SK-N-MC (cell line): ENCODE measurements around the gene WDR11.

ENCODE experiments used
- EZH2 ChIP-seq: fragments of 200-600 bp; sonication (generic); IDR thresholded peaks from one replicate; pipeline ENCODE4 v1.6.1; 2017; ENCODE audit warnings: antibody characterized with exemption
- POLR2AphosphoS5 ChIP-seq: IDR thresholded peaks from 2 replicates; pipeline ENCODE4 v1.6.1; 2012; ENCODE audit warnings: mild to moderate bottlenecking, low read depth, low read length, borderline replicate concordance

GRCh38 chr10:120945182-120945581 lies 94.0 kb downstream of the WDR11 start:
- no peak for TF ChIP-seq EZH2
- TF ChIP-seq POLR2AphosphoS5, result no peak
